Vagina (tissue), 2 donors: ENCODE data around the gene MEIOB.

Source experiments
- CTCF ChIP-seq, 3 experiments: fragments of 450-650 bp in 2 of 3; fragments of 200-600 bp in 1 of 3; sonication (generic) in 1 of 3; IDR thresholded peaks; one replicate each; pipeline ENCODE4 v1.5.1; 2017 to 2019; ENCODE audit warnings: antibody characterized with exemption in 3 of 3, mild to moderate bottlenecking in 2 of 3, moderate library complexity in 2 of 3
- POLR2A ChIP-seq, 2 donors: fragments of 450-650 bp; IDR thresholded peaks; one replicate each; pipeline ENCODE4 v1.6.1; 2017; ENCODE audit warnings: antibody characterized with exemption in 2 of 2, mild to moderate bottlenecking in 2 of 2, moderate library complexity in 2 of 2

- TF ChIP-seq CTCF (IDR thresholded peaks at IDR 0.05) = no peak
- no peak for TF ChIP-seq POLR2A (IDR thresholded peaks at IDR 0.05)
These were observed 32.4 kb downstream of the MEIOB start for GRCh38 chr16:1839554-1839953.
